MM.1S (cell line): ENCODE measurements around the gene COPRS.

Source experiments
- DNase-seq: peaks from one replicate; pipeline ENCODE4 v3.0.0-alpha.2; 2015
- H2AFZ ChIP-seq: fragments of 300-600 bp; sonication (generic); 2 replicates; pipeline ENCODE4 v1.6.0; 2016; ENCODE audit warnings: antibody characterized with exemption, low read length
- H3F3A ChIP-seq: fragments of 300-600 bp; sonication (generic); 2 replicates; pipeline ENCODE4 v1.6.1; 2016; ENCODE audit warnings: mild to moderate bottlenecking, antibody characterized with exemption, low read length, moderate library complexity, mixed read lengths; ENCODE audit not compliant: insufficient read depth
- H3K27ac ChIP-seq: fragments of 300-600 bp; sonication (generic); 2 replicates; pipeline ENCODE4 v1.5.1; 2016; ENCODE audit warnings: mild to moderate bottlenecking, low read length
- H3K27me3 ChIP-seq: fragments of 300-600 bp; sonication (generic); replicated peaks from 2 replicates; pipeline ENCODE4 v1.6.0; 2016; ENCODE audit warnings: low read length; ENCODE audit not compliant: insufficient read depth
- H3K36me3 ChIP-seq: fragments of 300-600 bp; sonication (generic); replicated peaks from 2 replicates; pipeline ENCODE4 v1.6.1; 2016; ENCODE audit warnings: mild to moderate bottlenecking, low read length, mixed read lengths; ENCODE audit not compliant: insufficient read depth
- H3K4me1 ChIP-seq: fragments of 300-600 bp; sonication (generic); 2 replicates; pipeline ENCODE4 v1.6.1; 2016; ENCODE audit warnings: low read length, mixed read lengths
- H3K4me2 ChIP-seq: fragments of 300-600 bp; sonication (generic); 2 replicates; pipeline ENCODE4 v1.6.0; 2016; ENCODE audit warnings: low read depth, low read length
- H3K4me3 ChIP-seq: fragments of 300-600 bp; sonication (generic); 2 replicates; pipeline ENCODE4 v1.5.1; 2016; ENCODE audit warnings: low read length, mixed read lengths
- H3K79me2 ChIP-seq: fragments of 300-600 bp; sonication (generic); 2 replicates; pipeline ENCODE4 v1.6.1; 2016; ENCODE audit warnings: mixed run types, low read length, mixed read lengths
- H3K9ac ChIP-seq: fragments of 300-600 bp; sonication (generic); 2 replicates; pipeline ENCODE4 v1.6.1; 2016; ENCODE audit warnings: low read length, mixed read lengths
- H3K9me2 ChIP-seq: fragments of 300-600 bp; sonication (generic); replicated peaks from 2 replicates; pipeline ENCODE4 v1.6.1; 2016; ENCODE audit warnings: mild to moderate bottlenecking, low read length, mixed read lengths; ENCODE audit not compliant: insufficient read depth
- H3K9me3 ChIP-seq: fragments of 300-600 bp; sonication (generic); replicated peaks from 2 replicates; pipeline ENCODE4 v1.6.1; 2016; ENCODE audit warnings: mild to moderate bottlenecking, low read length, mixed read lengths; ENCODE audit not compliant: insufficient read depth
- H4K20me1 ChIP-seq: fragments of 300-600 bp; sonication (generic); 2 replicates; pipeline ENCODE4 v1.6.1; 2016; ENCODE audit warnings: mild to moderate bottlenecking, low read length, moderate library complexity, mixed read lengths; ENCODE audit not compliant: insufficient read depth
- EZH2 ChIP-seq: fragments of 300-600 bp; sonication (generic); optimal IDR thresholded peaks from 2 replicates; pipeline ENCODE3; 2017; ENCODE audit warnings: low read depth, mild to moderate bottlenecking, antibody characterized with exemption, low read length, mixed read lengths
- EZH2phosphoT487 ChIP-seq: fragments of 300-600 bp; sonication (generic); IDR thresholded peaks from 2 replicates; pipeline ENCODE4 v1.6.1; 2018; ENCODE audit warnings: antibody characterized with exemption, low read length
- TF ChIP-seq, protein P1 (sequence below): fragments of 300-600 bp; sonication (generic); IDR thresholded peaks from 2 replicates; pipeline ENCODE4 v1.5.1; 2016; ENCODE audit warnings: antibody characterized with exemption, low read length, mixed read lengths

The COPRS gene, protein sequence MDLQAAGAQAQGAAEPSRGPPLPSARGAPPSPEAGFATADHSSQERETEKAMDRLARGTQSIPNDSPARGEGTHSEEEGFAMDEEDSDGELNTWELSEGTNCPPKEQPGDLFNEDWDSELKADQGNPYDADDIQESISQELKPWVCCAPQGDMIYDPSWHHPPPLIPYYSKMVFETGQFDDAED

DNA sequence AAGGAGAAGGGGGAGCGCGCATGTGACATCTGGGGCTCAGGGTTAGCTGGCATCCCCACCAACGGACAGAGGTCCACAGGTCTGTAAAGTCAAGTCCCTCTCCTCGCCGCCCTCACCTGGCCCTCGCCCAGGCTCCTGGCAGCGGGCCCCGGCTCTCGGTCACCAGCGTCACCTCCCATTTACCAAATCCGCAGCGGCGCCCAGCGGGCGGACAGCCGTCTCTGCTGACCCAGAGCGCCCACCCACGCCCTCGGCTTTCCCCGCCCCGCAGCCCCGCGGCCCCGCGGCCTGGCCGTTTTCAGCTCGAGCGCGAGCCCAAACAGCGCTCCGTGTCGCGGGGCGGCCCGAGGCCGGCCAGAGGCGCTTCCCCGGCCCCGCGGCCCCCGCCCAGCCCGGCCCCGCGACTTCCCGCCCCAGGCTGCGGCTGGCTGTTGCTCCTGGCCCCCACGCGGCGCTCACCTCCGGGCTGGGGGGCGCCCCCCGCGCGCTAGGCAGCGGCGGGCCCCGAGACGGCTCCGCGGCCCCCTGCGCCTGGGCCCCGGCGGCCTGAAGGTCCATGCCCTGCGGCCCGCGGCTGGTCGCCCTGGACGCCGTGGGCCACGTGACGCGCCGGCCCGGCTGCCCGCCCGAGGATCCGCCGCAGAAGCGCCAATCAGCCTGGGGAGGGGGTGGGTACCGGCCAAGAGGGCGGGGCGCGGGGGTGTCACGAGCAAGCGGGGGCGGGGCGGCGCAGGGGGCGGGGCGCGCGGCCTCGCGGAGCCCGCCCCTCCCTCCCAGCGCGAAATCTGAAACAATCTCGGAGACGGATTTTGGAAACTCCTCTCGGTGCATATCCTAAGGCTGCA, at the start of gene COPRS:
COPRS (minus strand) TSS at position 603 of the 845 bp plus-strand sequence; CDS start at position 558, 45 bp downstream.
- Histone ChIP-seq H4K20me1 (no peaks in the 10 kb centered on the region), H3F3A (no peaks in the 10 kb centered on the region), H3K4me3 (peak within 1 kb of the TSS; percentile 79), H3K79me2 (peaks cover 24% of the 10 kb centered on the region), H3K9me2 (no peaks in the 10 kb centered on the region), H3K9me3 (no peaks in the 10 kb centered on the region), H3K4me1 (peaks cover 12% of the 10 kb centered on the region; the same call in 1 of the 2 replicates), H3K4me2 (peak within 1 kb of the TSS; percentile 77), H3K9ac (peak within 1 kb of the TSS; percentile 69), H3K27me3 (no peaks in the 10 kb centered on the region), H3K36me3 (no peaks in the 10 kb centered on the region), H2AFZ (peak within 1 kb of the TSS; percentile 84), H3K27ac (peak within 1 kb of the TSS; percentile 1; the same call in 1 of the 2 replicates)
- TF ChIP-seq, protein P1, sequence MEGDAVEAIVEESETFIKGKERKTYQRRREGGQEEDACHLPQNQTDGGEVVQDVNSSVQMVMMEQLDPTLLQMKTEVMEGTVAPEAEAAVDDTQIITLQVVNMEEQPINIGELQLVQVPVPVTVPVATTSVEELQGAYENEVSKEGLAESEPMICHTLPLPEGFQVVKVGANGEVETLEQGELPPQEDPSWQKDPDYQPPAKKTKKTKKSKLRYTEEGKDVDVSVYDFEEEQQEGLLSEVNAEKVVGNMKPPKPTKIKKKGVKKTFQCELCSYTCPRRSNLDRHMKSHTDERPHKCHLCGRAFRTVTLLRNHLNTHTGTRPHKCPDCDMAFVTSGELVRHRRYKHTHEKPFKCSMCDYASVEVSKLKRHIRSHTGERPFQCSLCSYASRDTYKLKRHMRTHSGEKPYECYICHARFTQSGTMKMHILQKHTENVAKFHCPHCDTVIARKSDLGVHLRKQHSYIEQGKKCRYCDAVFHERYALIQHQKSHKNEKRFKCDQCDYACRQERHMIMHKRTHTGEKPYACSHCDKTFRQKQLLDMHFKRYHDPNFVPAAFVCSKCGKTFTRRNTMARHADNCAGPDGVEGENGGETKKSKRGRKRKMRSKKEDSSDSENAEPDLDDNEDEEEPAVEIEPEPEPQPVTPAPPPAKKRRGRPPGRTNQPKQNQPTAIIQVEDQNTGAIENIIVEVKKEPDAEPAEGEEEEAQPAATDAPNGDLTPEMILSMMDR: 0 out of 2 replicates have a peak, but pooled peaks have one; percentile 6
- no peak for TF ChIP-seq EZH2phosphoT487
- DNase-seq: peak; percentile 87

DNA sequence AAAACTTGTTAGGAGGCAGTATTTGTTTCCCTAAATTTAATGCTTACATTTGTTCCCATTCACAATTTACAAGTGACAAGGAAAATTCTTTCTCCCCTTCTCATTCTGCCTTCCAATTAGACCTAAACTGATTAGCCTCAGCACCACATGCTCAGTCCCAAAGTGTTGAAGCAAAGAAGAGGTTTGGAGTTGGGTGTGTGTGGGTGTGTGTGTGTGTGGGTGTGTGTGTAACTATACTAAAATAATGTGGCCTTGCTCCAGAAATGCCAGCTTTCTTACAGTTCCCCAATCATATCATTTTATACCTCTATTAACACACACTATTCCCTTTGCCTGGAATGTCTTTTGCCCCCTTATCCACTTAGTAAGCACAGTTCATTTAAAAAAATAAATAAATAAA, 49.3 kb upstream of the COPRS start:
- TF ChIP-seq, protein P1: no peak
- TF ChIP-seq EZH2 (no peak), EZH2phosphoT487 (no peak)
- DNase-seq: no peak
- Histone ChIP-seq H2AFZ (no peak overlapping the region), H3K9ac (no peak overlapping the region), H3K36me3 (no peaks in the 10 kb centered on the region), H3K27ac (no peak overlapping the region), H3K79me2 (no peaks in the 10 kb centered on the region), H3K4me2 (no peak overlapping the region), H3K4me1 (no peaks in the 10 kb centered on the region), H3K9me3 (no peaks in the 10 kb centered on the region), H3K27me3 (no peaks in the 10 kb centered on the region; the same call in 1 of the 2 replicates), H3K4me3 (no peak overlapping the region), H4K20me1 (no peaks in the 10 kb centered on the region), H3F3A (no peaks in the 10 kb centered on the region), H3K9me2 (no peaks in the 10 kb centered on the region)

DNA sequence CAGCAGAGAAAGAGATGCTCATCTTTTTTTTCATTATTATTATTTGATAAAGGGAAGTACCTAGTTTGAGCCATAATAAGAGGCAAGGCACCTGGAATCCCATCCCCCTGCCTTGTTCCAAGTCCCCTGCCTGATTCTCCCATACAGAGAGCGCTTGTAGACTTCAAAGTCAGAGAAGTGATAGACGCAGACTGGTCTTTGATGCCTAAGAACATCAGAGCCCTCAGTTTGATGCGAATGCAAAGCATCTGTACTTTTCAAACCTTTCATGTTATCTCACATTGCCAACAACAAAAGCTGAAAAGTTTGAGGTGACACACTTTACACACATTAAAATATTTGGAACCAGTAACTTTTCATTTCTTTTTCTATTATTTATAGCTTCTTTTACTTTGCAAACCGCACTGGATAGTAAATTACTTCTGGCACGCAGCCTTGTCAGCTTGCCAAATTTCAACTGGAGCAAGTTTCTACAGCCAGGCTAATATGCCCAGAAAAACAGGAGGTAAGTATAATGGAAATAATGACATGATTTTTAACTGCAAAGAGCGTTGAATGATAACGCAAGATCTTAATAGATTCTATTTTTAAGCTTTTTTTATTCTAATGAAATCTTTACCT, 48.4 kb upstream of the COPRS start:
- TF ChIP-seq EZH2 (no peak), EZH2phosphoT487 (no peak)
- TF ChIP-seq, protein P1: no peak
- Histone ChIP-seq H3K4me2 (no peak overlapping the region), H3K4me1 (no peaks in the 10 kb centered on the region), H3K79me2 (no peaks in the 10 kb centered on the region), H2AFZ (no peak overlapping the region), H3K4me3 (no peak overlapping the region), H3K27me3 (no peaks in the 10 kb centered on the region; the same call in 1 of the 2 replicates), H3K27ac (no peak overlapping the region), H4K20me1 (no peaks in the 10 kb centered on the region), H3F3A (peaks cover 6% of the 10 kb centered on the region), H3K36me3 (no peaks in the 10 kb centered on the region), H3K9ac (no peak overlapping the region), H3K9me2 (no peaks in the 10 kb centered on the region), H3K9me3 (no peaks in the 10 kb centered on the region)
- DNase-seq: no peak
